ENCODE measurements around the gene AGO4.

DNA sequence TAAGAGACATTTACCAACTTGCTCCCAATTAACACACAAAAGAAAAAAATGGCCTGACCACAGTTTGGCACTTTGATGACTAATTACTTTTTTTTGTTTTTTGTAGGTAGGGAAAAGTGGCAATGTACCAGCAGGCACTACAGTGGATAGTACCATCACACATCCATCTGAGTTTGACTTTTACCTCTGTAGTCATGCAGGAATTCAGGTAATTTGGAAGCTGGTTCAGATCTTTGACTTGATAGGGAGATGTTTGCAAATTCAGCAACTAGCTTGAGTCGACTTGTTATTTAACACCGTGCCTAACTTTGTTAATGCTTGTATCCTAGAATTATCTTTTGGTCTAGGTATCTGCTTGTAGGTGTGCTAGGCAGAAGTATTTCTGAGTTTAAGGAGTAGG is 42.2 kb downstream of the AGO4 start:
- TF ChIP-seq, protein P1, sequence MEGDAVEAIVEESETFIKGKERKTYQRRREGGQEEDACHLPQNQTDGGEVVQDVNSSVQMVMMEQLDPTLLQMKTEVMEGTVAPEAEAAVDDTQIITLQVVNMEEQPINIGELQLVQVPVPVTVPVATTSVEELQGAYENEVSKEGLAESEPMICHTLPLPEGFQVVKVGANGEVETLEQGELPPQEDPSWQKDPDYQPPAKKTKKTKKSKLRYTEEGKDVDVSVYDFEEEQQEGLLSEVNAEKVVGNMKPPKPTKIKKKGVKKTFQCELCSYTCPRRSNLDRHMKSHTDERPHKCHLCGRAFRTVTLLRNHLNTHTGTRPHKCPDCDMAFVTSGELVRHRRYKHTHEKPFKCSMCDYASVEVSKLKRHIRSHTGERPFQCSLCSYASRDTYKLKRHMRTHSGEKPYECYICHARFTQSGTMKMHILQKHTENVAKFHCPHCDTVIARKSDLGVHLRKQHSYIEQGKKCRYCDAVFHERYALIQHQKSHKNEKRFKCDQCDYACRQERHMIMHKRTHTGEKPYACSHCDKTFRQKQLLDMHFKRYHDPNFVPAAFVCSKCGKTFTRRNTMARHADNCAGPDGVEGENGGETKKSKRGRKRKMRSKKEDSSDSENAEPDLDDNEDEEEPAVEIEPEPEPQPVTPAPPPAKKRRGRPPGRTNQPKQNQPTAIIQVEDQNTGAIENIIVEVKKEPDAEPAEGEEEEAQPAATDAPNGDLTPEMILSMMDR (IDR thresholded peaks at IDR 0.05 in 4 of 5, conservative IDR thresholded peaks at IDR 0.05 in 1 of 5), result no peak
- TF ChIP-seq POLR2A (IDR thresholded peaks at IDR 0.05), result no peak
